Mesangial cell (primary cell): Measurements from ENCODE around the gene GLT6D1. TPM values are rescaled to one million over a fixed set of nuclear protein-coding genes. Genes with fewer than 3 reads are reported as not detected.

Experiments used
- total RNA-seq: library from RNA; depleted of rRNA; stranded (reverse); fragments of >200 nt; gene quantifications from 2 replicates; pipeline ENCODE4 v1.2.3, GENCODE V29; 2015

GLT6D1 gene
- total RNA-seq = not detected in 2 replicates

GRCh38 chr9:135639196-135639595 is at the start of gene GLT6D1:
Gene GLT6D1 (minus strand): TSS chr9:135639540. CDS start chr9:135639187, 353 bp downstream.

GRCh38 chr9:135662758-135663450 is 23.6 kb upstream of the GLT6D1 start, which contains the start of gene LCN9:
Gene LCN9 (plus strand): TSS chr9:135663309. CDS start chr9:135663322, 13 bp downstream.

Other genes starting within 250 kb of the GLT6D1 start
- gene PPP1R26, start 159.8 kb downstream of the GLT6D1 start, total RNA-seq = 17.1 and 23.1 TPM in 2 replicates
- 67.8 and 85.9 TPM in 2 replicates for gene MRPS2, start 138.9 kb downstream of the GLT6D1 start, total RNA-seq
- not detected in 2 replicates for gene LCN1, start 118.1 kb downstream of the GLT6D1 start, total RNA-seq
- gene OBP2A, start 93.4 kb downstream of the GLT6D1 start, total RNA-seq = not detected in 2 replicates
- gene PAEP, start 77.8 kb downstream of the GLT6D1 start, total RNA-seq = not detected in 2 replicates
- gene LCN9, start 23.8 kb upstream of the GLT6D1 start, total RNA-seq = not detected in 2 replicates
- not detected in 2 replicates for gene SOHLH1, start 59.9 kb upstream of the GLT6D1 start, total RNA-seq
- not detected in 2 replicates for gene KCNT1, start 62.6 kb upstream of the GLT6D1 start, total RNA-seq